ENCODE measurements around the gene ZNF638.

- TF ChIP-seq POLR2AphosphoS5 (IDR thresholded peaks at IDR 0.05; ENCODE audit: low read depth, low read length) (no peak), REST (IDR thresholded peaks at IDR 0.05; ENCODE audit: insufficient read depth in 1 of 2, low read depth in 2 of 2, low read length in 2 of 2) (no peak)
Observed at GRCh38 chr2:71460595-71461303, 129.2 kb downstream of the ZNF638 start.
